ENCODE measurements around the gene SLAMF9.
A peak's percentile ranks its signal among the peaks of the same experiment; 100 is the strongest.

The SLAMF9 gene

GRCh38 chr1:159974350-159974965 is 20.4 kb upstream of the SLAMF9 start:
- no peak for DNase-seq (ENCODE audit: low spot score)

- DNase-seq (ENCODE audit: low spot score): no peak
These were observed 19.4 kb upstream of the SLAMF9 start for GRCh38 chr1:159973350-159973940.

DNA sequence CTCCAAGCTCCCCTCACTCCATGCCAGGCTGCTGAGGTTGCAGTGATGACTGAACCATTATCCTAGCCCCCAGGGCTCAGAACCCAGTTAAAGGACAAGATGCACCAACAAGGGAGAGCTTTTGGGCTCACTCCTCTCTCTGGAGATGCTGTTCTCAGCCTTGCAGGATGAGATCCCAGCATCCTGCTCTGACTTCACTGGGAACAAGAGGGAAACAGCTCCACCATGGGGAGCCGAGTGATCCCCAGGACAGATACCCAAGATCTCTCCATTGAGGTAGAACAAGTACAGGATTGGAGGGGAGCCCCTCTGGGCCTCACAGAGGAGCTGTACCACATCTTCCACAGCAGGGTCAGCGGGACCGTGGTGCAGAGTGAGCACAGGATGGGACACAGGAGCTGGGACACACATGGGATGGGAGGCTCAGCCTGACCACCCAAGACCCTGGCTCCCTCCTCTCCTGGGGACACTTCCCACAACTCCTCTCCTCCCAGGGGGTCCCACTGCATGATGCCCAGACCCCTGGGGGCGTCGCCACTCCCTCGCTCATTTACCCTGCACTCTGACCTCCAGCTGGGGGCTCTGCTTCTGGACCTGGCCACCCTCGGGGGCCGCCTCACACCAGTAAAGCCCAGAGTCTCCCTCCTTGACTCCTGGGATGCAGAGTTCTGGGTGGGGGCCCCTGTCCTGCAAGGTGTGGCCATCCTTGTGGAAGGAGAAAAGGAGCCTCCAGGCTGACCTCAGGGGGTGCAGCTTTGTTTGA is 18.6 kb upstream of the SLAMF9 start:
- no peak for DNase-seq (ENCODE audit: low spot score)

DNA sequence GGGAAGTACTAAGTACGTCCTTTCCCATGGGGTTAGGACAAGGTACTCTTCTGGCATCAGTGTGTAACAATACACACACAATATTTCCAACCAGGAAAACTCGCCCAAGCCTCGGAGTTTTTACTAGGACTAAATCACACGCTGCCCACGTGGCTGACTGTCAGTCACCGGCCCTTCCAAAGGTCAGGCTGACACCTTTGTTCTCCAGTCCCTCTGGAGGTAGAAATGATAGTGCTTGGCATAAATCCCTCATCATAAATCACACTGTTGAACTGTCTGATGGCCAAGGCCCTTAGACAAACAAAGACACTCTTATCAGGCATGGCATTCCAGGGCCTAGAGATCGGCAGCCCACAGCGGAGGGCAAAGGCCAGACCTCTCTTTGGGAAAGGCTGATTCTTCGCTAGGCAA is 16.9 kb upstream of the SLAMF9 start:
- DNase-seq (ENCODE audit: low spot score): no peak

- DNase-seq (ENCODE audit: low spot score): no peak
These were observed 14.9 kb upstream of the SLAMF9 start for GRCh38 chr1:159968901-159969300.

- no peak for DNase-seq (ENCODE audit: low spot score)
These were observed 11.2 kb upstream of the SLAMF9 start for GRCh38 chr1:159965263-159965662.

DNA sequence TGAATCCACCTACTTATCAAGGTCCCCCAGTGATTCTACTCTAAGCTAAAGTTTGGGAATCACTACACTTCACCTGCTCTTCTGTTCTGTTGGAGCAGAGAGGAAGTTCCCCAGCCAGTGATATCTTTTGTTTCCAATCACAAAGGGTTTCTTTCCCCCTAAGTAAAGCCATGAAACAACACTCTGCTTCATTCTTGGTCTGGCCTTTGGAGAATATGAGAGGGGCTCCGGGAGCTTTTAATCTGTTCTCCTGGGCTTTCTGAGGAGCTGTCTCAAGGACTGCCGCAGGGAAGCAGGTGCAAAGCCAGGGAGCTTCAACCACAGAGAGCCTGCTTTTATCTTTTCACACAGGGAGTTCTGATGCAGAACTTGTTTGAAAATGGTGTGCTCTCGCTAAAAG is 10.1 kb upstream of the SLAMF9 start:
- DNase-seq (ENCODE audit: low spot score): no peak

GRCh38 chr1:159962176-159962575 is 8.1 kb upstream of the SLAMF9 start:
- DNase-seq (ENCODE audit: low spot score): no peak

- DNase-seq (ENCODE audit: low spot score): no peak
These were observed 7.6 kb upstream of the SLAMF9 start for GRCh38 chr1:159961636-159962035.

DNA sequence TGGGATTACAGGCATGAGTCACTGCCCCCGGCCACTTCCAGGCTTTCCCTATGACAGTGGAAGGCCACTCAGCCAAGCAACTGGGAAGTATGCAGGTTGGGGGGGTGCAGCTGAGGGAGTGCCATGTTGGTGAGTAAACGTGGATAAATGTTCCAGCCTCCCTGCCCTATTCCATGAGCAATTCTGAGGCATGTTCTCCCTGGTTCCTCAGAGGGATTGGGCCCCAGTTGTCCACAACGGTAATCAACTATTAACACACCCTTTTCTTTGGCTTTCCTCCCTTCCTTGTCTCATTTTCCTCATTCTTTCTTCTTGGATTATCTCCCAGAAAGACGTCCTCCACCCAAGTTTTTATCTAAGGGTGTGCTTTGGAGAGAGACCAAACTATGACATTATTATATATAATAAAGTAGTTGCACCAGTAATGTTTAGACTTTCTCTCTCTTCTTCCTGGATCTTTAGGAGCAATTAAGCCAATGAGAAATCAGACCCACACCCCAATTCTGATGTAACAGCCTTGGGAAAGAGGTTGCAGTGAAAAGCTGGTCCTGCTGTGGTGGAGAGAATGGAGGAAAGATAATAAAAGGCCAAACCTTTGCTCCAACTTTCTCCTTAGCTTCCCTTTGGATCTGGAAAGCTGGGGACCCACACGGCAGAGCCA is 6.8 kb upstream of the SLAMF9 start:
- DNase-seq (ENCODE audit: low spot score): peak; percentile 59

GRCh38 chr1:159959451-159959850 is 5.4 kb upstream of the SLAMF9 start:
- peak; percentile 65 for DNase-seq (ENCODE audit: low spot score)

DNA sequence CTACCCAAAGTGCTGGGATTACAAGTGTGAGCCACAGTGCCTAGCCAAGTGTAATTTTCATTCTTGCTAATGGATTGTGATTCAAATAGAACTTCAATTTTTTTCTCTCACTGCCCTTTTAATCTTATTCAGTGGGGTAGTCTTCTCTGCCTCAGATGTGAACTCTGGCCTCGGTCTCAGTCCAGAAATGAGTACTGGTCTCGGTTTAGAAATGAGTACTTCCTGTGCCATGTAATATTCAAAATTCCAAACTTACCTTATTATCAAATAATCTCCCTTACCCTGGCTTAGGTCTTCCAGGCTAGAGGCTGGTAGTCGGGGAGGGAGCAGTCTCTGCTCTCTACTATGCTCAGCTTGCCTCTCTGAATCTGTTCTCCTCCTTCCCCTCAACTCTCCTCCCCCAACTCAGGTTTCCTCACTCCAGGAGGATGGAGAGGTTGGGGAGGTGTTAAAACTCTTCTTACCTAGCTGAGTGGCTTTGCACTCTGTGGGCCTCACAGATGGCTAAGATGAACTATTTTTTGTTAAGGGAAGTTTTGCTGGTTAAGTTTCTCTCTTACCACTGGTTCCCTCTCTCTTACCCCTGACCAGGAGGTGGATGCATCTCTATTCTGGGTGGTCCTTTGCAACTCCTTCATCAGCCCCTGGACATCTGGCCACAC is 4.8 kb upstream of the SLAMF9 start:
- DNase-seq (ENCODE audit: low spot score): no peak

GRCh38 chr1:159957824-159958268 is 3.8 kb upstream of the SLAMF9 start:
- no peak for DNase-seq (ENCODE audit: low spot score)

DNA sequence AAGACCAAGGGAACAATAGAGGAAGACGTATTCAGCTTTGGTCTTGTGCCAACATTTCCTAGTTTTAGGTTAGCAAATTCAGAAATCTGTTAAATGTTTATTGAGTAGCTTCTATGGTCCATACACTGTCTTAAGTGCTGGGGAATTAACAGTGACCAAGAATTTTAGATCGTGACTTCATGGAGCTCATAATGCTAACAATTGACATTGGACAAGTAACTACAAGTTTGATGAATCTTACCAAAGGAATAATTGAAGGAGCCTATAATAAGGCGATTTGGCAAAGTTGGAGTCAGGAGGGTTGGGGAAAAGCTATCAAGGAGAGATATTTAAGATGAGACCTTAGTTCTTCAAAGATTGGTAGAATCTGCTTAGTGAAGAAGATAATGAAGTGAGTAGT is 1.4 kb upstream of the SLAMF9 start:
- no peak for DNase-seq (ENCODE audit: low spot score)

GRCh38 chr1:159952932-159953331 is 1.1 kb downstream of the SLAMF9 start:
- DNase-seq (ENCODE audit: low spot score): no peak

DNA sequence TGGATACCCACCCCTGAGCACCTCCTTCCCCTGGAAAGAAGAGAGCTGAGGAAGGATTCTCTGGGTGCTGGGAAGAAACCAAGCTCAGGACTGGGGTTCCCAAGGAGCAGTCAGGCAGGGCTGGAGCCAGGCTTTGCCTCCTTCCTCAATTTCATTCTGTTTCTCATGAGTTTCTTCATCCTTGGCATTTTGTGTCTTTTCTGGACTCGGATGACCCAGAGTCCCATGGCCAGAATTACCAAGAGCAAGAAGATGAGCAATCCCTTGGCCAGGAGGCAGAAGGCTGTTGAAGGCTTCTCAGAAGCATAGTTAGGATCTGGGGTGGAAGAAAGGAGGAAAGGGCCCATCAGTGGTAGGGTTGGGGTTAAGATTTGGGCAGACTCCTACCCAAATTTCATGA is 2.5 kb downstream of the SLAMF9 start:
- DNase-seq (ENCODE audit: low spot score): no peak

DNA sequence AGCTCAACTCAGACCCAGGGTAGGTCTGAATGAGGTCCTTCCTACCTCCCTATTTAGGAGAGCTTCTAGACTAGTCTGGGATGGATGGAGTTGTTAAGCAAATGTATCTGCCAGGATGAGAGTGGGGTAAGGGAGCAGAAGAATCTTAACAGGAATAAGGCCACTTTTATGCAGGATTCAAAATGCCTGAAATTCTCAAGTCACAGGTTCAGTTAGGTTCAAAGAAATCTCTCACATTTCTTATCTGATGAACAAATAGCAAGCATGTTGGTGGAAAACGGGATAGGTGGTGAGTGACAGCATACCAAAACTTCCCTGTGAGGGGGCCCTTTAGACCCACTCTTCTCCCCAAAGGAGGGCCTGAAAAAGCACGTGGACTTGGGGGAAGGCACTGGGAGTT is 3.0 kb downstream of the SLAMF9 start:
- no peak for DNase-seq (ENCODE audit: low spot score)

GRCh38 chr1:159949981-159950381 is 4.1 kb downstream of the SLAMF9 start:
- no peak for DNase-seq (ENCODE audit: low spot score)

GRCh38 chr1:159949123-159949522 is 4.9 kb downstream of the SLAMF9 start:
- DNase-seq (ENCODE audit: low spot score): peak; percentile 19

DNA sequence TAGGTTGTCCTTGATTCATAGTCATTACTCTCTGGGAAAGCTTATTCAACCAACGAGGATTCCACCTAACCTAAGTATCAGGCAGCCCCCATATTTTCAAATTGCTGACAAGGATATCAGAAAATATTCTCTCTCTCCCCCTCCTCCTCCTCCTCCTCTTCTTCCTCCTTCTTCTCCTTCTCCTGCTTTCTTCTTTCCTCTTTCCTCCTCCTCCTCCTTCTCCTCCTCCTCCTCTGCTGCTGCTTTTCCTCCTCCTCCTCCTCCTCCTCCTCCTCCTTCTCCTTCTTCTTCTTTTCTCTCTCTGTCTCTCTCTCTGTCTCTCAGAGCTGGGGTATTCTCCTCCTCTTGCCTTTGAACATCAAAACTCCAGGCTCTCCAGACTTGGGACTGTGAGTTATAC is 6.1 kb downstream of the SLAMF9 start:
- DNase-seq (ENCODE audit: low spot score): no peak

DNA sequence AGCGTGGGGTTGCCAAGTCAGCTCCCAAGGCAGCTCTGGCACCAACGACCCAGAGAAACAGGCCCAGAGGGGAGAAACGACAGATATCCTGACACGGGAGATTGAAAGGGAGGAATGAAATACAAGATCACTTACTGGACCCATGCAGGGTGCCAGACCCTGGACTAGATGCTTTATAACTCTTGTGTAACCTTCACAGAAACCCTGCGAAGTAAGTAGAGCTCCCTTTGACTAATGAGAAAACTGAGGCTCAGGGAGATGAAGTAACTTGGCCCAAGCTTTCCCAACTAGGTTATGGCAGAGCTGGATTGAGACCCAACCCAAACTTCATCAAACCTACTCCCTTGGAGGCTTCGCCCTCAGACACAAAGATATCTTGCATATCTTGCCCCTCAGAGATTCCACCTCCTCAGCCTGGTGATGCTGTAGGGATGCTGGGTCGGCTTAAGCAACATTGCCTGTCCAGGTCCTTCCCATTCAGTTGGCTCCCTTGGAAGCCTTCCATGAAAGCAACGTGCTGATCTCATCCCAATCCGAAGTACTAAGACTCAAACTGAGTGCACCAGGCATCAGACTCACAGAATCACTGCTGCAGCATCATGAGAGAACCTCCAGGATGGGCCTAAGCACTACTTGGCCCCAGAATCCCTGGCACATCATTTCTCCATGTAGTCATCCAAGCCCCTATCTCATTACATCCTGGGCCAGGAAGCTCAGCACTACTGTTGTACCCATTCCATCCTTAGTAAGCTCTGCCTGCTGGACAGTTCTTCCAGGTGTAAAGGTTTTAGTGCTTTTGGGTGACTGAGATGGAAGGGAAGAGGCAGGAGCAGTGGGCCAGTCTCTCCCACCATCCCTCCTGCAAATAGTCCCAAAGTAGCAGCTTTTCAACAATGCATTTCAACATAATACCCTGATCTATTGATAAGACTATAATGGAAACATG is 7.5 kb downstream of the SLAMF9 start:
- no peak for DNase-seq (ENCODE audit: low spot score)

Data from kidney tubule cell (primary cell).